Spleen (tissue), 7 donors: ENCODE results near the gene HLA-DQB1.

ENCODE experiments used
- CTCF ChIP-seq, 11 experiments: fragments of 200-600 bp in 7 of 11; fragments of 450-650 bp in 4 of 11; sonication (generic) in 4 of 11; IDR thresholded peaks in 8 of 11; conservative IDR thresholded peaks in 3 of 11; 1 replicate in 7 of 11; 2 replicates in 4 of 11; pipeline versions ENCODE4 v1.4.0 to v1.8.0; 2016 to 2021; ENCODE audit warnings: antibody characterized with exemption in 11 of 11, inconsistent platforms in 4 of 11, mild to moderate bottlenecking in 1 of 11
- POLR2A ChIP-seq, 3 donors: fragments of 450-650 bp; IDR thresholded peaks; one replicate each; pipeline ENCODE4 v1.5.1; 2017; ENCODE audit warnings: antibody characterized with exemption in 3 of 3, mild to moderate bottlenecking in 1 of 3
- POLR2AphosphoS5 ChIP-seq, 3 donors: sonication (generic); formaldehyde crosslinking; IDR thresholded peaks; one replicate each; pipeline ENCODE4 v1.5.1; 2017; ENCODE audit warnings: antibody characterized with exemption in 3 of 3
- donor health status: DM: no; HTN: no; CAD: no; lungs with moderate emphysema.
- donor health status: DM: no; HTN: no; CAD: no.
- donor health status: DM: no; HTN: no; CAD: no.

DNA sequence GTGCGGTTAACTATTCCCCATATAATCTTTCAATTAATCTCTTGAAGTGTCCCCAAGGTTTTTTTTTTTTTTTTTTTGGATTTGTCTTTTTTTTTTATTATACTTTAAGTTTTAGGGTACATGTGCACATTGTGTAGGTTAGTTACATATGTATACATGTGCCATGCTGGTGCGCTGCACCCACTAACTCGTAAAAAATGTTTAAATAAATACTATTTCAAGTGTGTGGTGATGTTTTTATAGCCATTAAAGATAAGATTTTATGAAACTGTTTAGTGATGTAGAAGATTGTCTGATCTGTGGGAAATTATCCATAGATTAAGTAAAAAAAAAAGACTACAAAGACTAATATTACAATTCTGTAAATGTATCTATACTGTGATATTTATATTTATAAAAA, 41.9 kb downstream of the HLA-DQB1 start:
- TF ChIP-seq POLR2AphosphoS5 (IDR thresholded peaks at IDR 0.05) (no peak), CTCF (IDR thresholded peaks at IDR 0.05 in 8 of 11, conservative IDR thresholded peaks at IDR 0.05 in 3 of 11) (no peak), POLR2A (IDR thresholded peaks at IDR 0.05) (no peak)
